ENCODE data around the gene MAPKAP1. TPM values are rescaled to one million over a fixed set of nuclear protein-coding genes. Genes with fewer than 3 reads are reported as not detected.

Gene MAPKAP1
- total RNA-seq, 1 donor from 2014 or later: 56.6 TPM

GRCh38 chr9:125483697-125484096, 223.3 kb downstream of the MAPKAP1 start:
- Mint-ChIP-seq H3K9me3 (no peaks in the 10 kb centered on the region), H3K27ac (no peak overlapping the region), H3K4me3 (no peak overlapping the region), H3K4me1 (peaks cover 25% of the 10 kb centered on the region), H3K27me3 (ENCODE audit: insufficient read depth, low read depth) (peaks cover 4% of the 10 kb centered on the region), H3K36me3 (peaks cover 8% of the 10 kb centered on the region)
- H3K79me2 ChIP-seq (ENCODE audit: low read depth): no peaks in the 10 kb centered on the region
- no peaks in the 10 kb centered on the region for H3K36me3 ChIP-seq
- H2AFZ ChIP-seq (replicated peaks): no peak overlapping the region
- no peak overlapping the region for H3K4me2 ChIP-seq
- no peak for TF ChIP-seq CTCF (IDR thresholded peaks at IDR 0.05)
- no peak for TF ChIP-seq EZH2phosphoT487 (IDR thresholded peaks at IDR 0.05)
- TF ChIP-seq EZH2 (IDR thresholded peaks at IDR 0.05): no peak
- no peak overlapping the region for H3K27ac ChIP-seq
- H3K4me1 ChIP-seq: no peaks in the 10 kb centered on the region
- H4K20me1 ChIP-seq (ENCODE audit: low read depth): peaks cover 5% of the 10 kb centered on the region
- H3F3A ChIP-seq (ENCODE audit: low read depth): no peaks in the 10 kb centered on the region
- DNase-seq (ENCODE audit: low spot score): no peak
- H3K9ac ChIP-seq: no peak overlapping the region
- H3K27me3 ChIP-seq: no peaks in the 10 kb centered on the region
- no peak overlapping the region for H3K4me3 ChIP-seq
- H3K9me3 ChIP-seq (ENCODE audit: low read depth): no peaks in the 10 kb centered on the region

- no peaks in the 10 kb centered on the region for H3K4me1 ChIP-seq
- Mint-ChIP-seq H3K9me3 (no peaks in the 10 kb centered on the region), H3K4me1 (peaks cover 20% of the 10 kb centered on the region), H3K36me3 (peaks cover 16% of the 10 kb centered on the region), H3K27me3 (ENCODE audit: insufficient read depth, low read depth) (peaks cover under 1% of the 10 kb centered on the region), H3K27ac (no peak overlapping the region), H3K4me3 (no peak overlapping the region)
- H3K36me3 ChIP-seq: no peaks in the 10 kb centered on the region
- H3K27ac ChIP-seq: no peak overlapping the region
- H3K79me2 ChIP-seq (ENCODE audit: low read depth): no peaks in the 10 kb centered on the region
- no peak overlapping the region for H3K4me2 ChIP-seq
- peaks cover 3% of the 10 kb centered on the region for H4K20me1 ChIP-seq (ENCODE audit: low read depth)
- TF ChIP-seq EZH2phosphoT487 (IDR thresholded peaks at IDR 0.05): no peak
- no peak for TF ChIP-seq CTCF (IDR thresholded peaks at IDR 0.05)
- no peak for TF ChIP-seq EZH2 (IDR thresholded peaks at IDR 0.05)
- no peaks in the 10 kb centered on the region for H3K27me3 ChIP-seq
- H2AFZ ChIP-seq (replicated peaks): no peak overlapping the region
- H3K9ac ChIP-seq: no peak overlapping the region
- H3K9me3 ChIP-seq (ENCODE audit: low read depth): no peaks in the 10 kb centered on the region
- no peaks in the 10 kb centered on the region for H3F3A ChIP-seq (ENCODE audit: low read depth)
- DNase-seq (ENCODE audit: low spot score): no peak
- no peak overlapping the region for H3K4me3 ChIP-seq
Measured at GRCh38 chr9:125479846-125480615, 227.0 kb downstream of the MAPKAP1 start.

- H3K27me3 Mint-ChIP-seq (ENCODE audit: insufficient read depth, low read depth): no peaks in the 10 kb centered on the region
- Histone ChIP-seq H3F3A (ENCODE audit: low read depth) (peaks cover 2% of the 10 kb centered on the region), H3K27ac (no peak overlapping the region), H3K9me3 (ENCODE audit: low read depth) (no peaks in the 10 kb centered on the region), H3K4me1 (peaks cover 23% of the 10 kb centered on the region), H3K9ac (no peak overlapping the region), H3K4me2 (no peak overlapping the region), H3K79me2 (ENCODE audit: low read depth) (no peaks in the 10 kb centered on the region), H3K36me3 (no peaks in the 10 kb centered on the region), H4K20me1 (ENCODE audit: low read depth) (peaks cover 24% of the 10 kb centered on the region), H3K27me3 (no peaks in the 10 kb centered on the region), H2AFZ (replicated peaks) (no peak overlapping the region), H3K4me3 (no peak overlapping the region)
- H3K4me3 Mint-ChIP-seq: no peak overlapping the region
- TF ChIP-seq EZH2 (IDR thresholded peaks at IDR 0.05): no peak
- TF ChIP-seq CTCF (IDR thresholded peaks at IDR 0.05): no peak
- TF ChIP-seq EZH2phosphoT487 (IDR thresholded peaks at IDR 0.05): no peak
- H3K36me3 Mint-ChIP-seq: peaks cover 16% of the 10 kb centered on the region
- no peaks in the 10 kb centered on the region for H3K9me3 Mint-ChIP-seq
- H3K4me1 Mint-ChIP-seq: peaks cover 32% of the 10 kb centered on the region
- DNase-seq (ENCODE audit: low spot score): no peak
- H3K27ac Mint-ChIP-seq: no peak overlapping the region
Measured at GRCh38 chr9:125477089-125477544, 229.9 kb downstream of the MAPKAP1 start.
